MCF 10A (cell line): ENCODE data around the gene MTUS2. TPM values are rescaled to one million over a fixed set of nuclear protein-coding genes. Genes with fewer than 3 reads are reported as not detected.

ENCODE experiments used
- BruUV-seq: library from RNA; stranded (reverse); fragments of 400-500 nt; replicated peaks from 2 replicates; lab custom pipeline; 2021; lab: Mats Ljungman, UMichigan
- CTCF ChIA-PET: fragments of 300-600 bp; sonication (Branson Sonifier 250); formaldehyde crosslinking; extraction: SDS; loops from one replicate; lab custom pipeline; 2021; ENCODE audit warnings: antibody characterized with exemption, inconsistent platforms; lab: Yijun Ruan, JAX
- POLR2A ChIA-PET: fragments of 300-600, 350-650 bp; sonication (Branson Sonifier 250); formaldehyde crosslinking; extraction: SDS; loops from one replicate; lab custom pipeline; 2020; ENCODE audit warnings: antibody characterized with exemption, inconsistent platforms; lab: Yijun Ruan, JAX
- DNase-seq: peaks from one replicate; pipeline ENCODE4 v3.0.0-alpha.2; 2018; ENCODE audit not compliant: unreplicated experiment
- H3K27ac Mint-ChIP-seq: one replicate; pipeline ENCODE4 v1.8.0; 2022; ENCODE audit warnings: mild to moderate bottlenecking, low read depth, mixed read lengths; ENCODE audit not compliant: unreplicated experiment
- H3K27me3 Mint-ChIP-seq: one replicate; pipeline ENCODE4 v1.8.0; 2022; ENCODE audit warnings: mixed read lengths; ENCODE audit not compliant: insufficient read depth, unreplicated experiment
- H3K36me3 Mint-ChIP-seq: one replicate; pipeline ENCODE4 v1.8.0; 2022; ENCODE audit warnings: mild to moderate bottlenecking, moderate library complexity, mixed read lengths; ENCODE audit not compliant: insufficient read depth, unreplicated experiment
- H3K4me1 Mint-ChIP-seq: one replicate; pipeline ENCODE4 v1.8.0; 2022; ENCODE audit warnings: mixed read lengths; ENCODE audit not compliant: insufficient read depth, unreplicated experiment
- H3K4me3 Mint-ChIP-seq: one replicate; pipeline ENCODE4 v1.8.0; 2022; ENCODE audit warnings: mild to moderate bottlenecking, moderate library complexity, mixed read lengths; ENCODE audit not compliant: unreplicated experiment
- H3K9me3 Mint-ChIP-seq: one replicate; pipeline ENCODE4 v1.8.0; 2022; ENCODE audit warnings: mixed read lengths; ENCODE audit not compliant: unreplicated experiment
- CTCF ChIP-seq: fragments of 200-600 bp; IDR thresholded peaks from one replicate; pipeline ENCODE4 v1.8.0; 2022; ENCODE audit warnings: antibody characterized with exemption, mild to moderate bottlenecking; ENCODE audit not compliant: unreplicated experiment
- intact Hi-C: fragments of 100-400 bp; cut with micrococcal nuclease; formaldehyde crosslinking; loops from 2 replicates; pipeline ENCODE4 v1.14.1; 2022
- total RNA-seq: library from RNA; stranded (reverse); gene quantifications from 2 replicates; pipeline ENCODE4 v1.2.3, GENCODE V29; 2022

The MTUS2 gene
- total RNA-seq, 1 experiment from 2014 or later: not detected

DNA sequence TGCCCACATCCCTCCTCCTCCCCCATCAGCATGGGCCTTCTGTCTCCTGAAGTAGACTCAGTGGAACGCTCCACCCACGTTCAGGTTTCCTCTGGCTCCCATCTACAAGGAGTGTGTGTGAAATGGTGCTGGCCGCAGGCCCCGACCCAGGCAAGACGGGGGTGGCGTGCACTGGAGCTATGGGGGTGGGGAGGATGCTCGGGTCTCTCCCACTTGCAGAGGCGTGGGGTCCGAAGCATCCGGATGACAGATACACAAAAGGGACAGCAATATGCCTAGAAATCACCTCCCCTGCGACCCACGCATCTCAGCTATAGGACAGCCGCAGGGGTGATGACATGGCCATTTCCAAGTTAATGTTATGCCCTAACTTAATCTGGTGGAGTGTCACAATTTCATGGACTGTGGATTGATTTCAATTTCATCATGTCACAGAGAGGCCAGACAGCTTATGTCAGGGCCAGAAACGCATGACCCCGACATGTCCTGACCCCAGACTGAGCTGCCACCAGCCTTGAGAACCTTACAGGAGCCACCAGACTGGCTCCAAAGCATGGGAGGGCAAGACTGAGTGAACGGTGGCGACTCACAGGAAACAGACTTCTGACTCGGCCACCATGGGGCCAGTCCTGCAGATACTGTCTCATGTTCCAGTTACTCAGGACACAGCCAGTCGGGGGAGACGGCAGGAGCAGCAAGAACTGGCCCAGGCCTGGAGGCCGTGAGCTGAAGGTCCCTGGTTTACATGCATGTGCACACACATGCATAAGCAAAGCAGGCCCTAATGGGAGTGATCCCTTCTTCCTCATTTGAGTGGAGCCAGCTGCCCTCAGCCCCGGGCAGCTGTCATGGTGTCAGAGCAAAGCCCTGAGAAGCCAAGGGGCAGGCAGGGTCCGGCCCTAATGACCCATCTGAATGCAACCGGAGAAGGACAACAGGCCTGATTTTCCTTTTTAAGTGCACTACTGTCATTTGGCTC, 693.2 kb downstream of the MTUS2 start:
- POLR2A ChIA-PET: interaction anchor here (0.7 to 0.9 kb wide), 2 partner anchors 189 to 253 kb away, joined by 3 read pairs; no protein-coding TSS in a partner anchor
- peaks cover 62% of the 10 kb centered on the region for H3K36me3 Mint-ChIP-seq
- H3K27ac Mint-ChIP-seq: no peak overlapping the region
- TF ChIP-seq CTCF: no peak
- H3K9me3 Mint-ChIP-seq: no peaks in the 10 kb centered on the region
- no TSS peak for BruUV-seq
- DNase-seq: no peak
- H3K27me3 Mint-ChIP-seq: no peaks in the 10 kb centered on the region
- intact Hi-C loops: no loop called here
- H3K4me1 Mint-ChIP-seq: no peaks in the 10 kb centered on the region
- CTCF ChIA-PET: interaction anchor here (0.7 to 1.1 kb wide), 5 partner anchors 38 to 619 kb away, joined by 3 to 4 read pairs (median 3); no protein-coding TSS in a partner anchor
- no peak overlapping the region for H3K4me3 Mint-ChIP-seq

DNA sequence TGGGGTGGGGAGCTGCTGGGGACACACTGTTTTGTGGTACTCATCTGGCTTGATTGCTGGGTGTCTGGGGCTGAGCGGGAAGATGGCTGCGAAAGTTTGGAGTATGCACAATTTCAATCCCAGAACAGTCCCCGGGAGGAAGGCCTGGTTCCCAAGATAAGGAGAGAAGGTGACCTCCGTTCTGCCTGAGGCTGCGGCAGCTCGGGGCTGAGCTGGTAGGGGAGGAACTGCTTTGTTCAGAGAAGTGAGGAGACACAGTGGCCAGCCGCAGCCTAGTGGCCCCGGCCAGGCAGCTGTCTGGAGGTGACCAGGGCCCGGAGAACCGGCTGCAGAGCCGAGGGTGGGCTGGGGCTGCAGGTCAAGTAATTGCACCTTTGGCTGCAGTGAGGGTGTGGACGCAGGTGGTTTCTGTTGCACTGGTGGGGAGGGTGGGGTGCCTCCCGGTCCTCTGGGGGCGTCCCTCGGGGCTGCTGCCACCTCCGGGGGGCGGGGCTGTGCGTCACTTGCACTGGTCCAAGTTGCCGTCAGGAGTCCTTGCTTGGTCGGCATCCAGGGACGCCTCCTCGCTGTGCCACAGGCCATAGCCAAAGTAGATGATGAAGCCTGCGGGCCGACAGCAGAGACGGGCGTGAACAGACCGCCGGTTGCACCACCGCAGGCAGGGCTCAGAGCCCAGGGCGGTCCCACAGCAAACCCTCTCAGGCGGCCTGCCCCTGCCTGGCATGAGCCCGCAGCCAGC, 694.0 kb downstream of the MTUS2 start:
- no peak overlapping the region for H3K4me3 Mint-ChIP-seq
- no TSS peak for BruUV-seq
- DNase-seq: no peak
- TF ChIP-seq CTCF: no peak
- H3K27ac Mint-ChIP-seq: no peak overlapping the region
- H3K9me3 Mint-ChIP-seq: no peaks in the 10 kb centered on the region
- no peaks in the 10 kb centered on the region for H3K4me1 Mint-ChIP-seq
- intact Hi-C loops: no loop called here
- H3K36me3 Mint-ChIP-seq: peaks cover 63% of the 10 kb centered on the region
- POLR2A ChIA-PET: no interaction called here
- CTCF ChIA-PET: interaction anchor here (1.1 kb wide), 1 partner anchor 53 kb away, joined by 3 read pairs; no protein-coding TSS in a partner anchor
- no peaks in the 10 kb centered on the region for H3K27me3 Mint-ChIP-seq

GRCh38 chr13:29514720-29515310, 694.7 kb downstream of the MTUS2 start:
- DNase-seq: no peak
- no peaks in the 10 kb centered on the region for H3K9me3 Mint-ChIP-seq
- intact Hi-C loops: no loop called here
- H3K27me3 Mint-ChIP-seq: no peaks in the 10 kb centered on the region
- no peak overlapping the region for H3K4me3 Mint-ChIP-seq
- POLR2A ChIA-PET: interaction anchor here (1.0 kb wide), 1 partner anchor 8 kb away, joined by 3 read pairs; no protein-coding TSS in a partner anchor
- peaks cover 64% of the 10 kb centered on the region for H3K36me3 Mint-ChIP-seq
- no peak overlapping the region for H3K27ac Mint-ChIP-seq
- no peak for TF ChIP-seq CTCF
- no peaks in the 10 kb centered on the region for H3K4me1 Mint-ChIP-seq
- BruUV-seq: no TSS peak
- CTCF ChIA-PET: interaction anchor here (0.6 to 0.9 kb wide), 2 partner anchors 17 to 36 kb away, joined by 3 to 5 read pairs; no protein-coding TSS in a partner anchor
